Choroid plexus epithelial cell (primary cell): ENCODE results near the gene MAD2L1BP.

Experiments used
- DNase-seq: peaks from one replicate; pipeline ENCODE4 v3.0.0-alpha.2; 2010; ENCODE audit warnings: low read depth
- H3K4me3 ChIP-seq: 2 replicates; pipeline ENCODE4 v1.5.1; 2011; ENCODE audit warnings: low read depth, mild to moderate bottlenecking, control low read depth, low read length, moderate library complexity
- TF ChIP-seq, protein P1 (sequence below): conservative IDR thresholded peaks from 2 replicates; pipeline ENCODE4 v1.5.1; 2011; ENCODE audit warnings: low read depth, mild to moderate bottlenecking, control low read depth, inconsistent platforms, low read length, moderate library complexity

The MAD2L1BP gene

DNA sequence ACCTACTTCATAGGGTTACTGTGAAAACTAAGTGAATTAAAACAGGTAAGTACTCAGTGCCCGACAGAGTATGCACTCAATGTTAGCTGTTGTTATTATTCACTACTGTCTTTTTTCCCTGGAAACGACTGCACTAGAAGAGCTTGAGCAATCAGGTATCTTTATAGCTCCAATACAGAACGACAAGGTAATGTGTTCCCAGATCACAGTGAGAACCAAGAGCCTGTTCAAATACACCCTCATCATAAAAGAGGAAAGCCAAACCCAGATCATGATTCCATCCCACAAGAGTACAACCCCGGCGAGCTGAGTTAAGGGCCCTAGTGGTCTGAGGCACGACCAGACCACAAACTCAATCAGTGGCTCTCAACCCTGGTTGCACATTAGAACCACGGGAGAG, 42.1 kb downstream of the MAD2L1BP start:
- no peak for DNase-seq

DNA sequence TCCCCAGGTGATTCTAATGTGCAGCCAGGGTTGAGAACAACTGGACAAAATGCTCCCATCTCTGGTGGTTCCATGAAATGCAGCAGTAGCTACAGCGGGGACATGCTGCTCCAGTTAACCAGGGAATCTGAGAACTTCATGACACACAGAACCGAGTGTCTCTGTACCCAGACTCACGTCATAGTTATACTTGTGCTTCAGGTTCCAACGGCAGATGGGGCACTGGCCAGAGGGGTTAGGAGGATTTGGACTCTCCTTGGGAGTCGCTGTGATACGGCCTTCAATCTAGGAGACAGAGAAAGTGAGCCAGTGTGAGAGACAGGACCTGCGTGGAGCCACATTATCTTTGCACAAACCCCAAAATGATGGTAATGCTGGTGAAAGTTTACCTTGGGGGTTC, 42.7 kb downstream of the MAD2L1BP start:
- TF ChIP-seq, protein P1, sequence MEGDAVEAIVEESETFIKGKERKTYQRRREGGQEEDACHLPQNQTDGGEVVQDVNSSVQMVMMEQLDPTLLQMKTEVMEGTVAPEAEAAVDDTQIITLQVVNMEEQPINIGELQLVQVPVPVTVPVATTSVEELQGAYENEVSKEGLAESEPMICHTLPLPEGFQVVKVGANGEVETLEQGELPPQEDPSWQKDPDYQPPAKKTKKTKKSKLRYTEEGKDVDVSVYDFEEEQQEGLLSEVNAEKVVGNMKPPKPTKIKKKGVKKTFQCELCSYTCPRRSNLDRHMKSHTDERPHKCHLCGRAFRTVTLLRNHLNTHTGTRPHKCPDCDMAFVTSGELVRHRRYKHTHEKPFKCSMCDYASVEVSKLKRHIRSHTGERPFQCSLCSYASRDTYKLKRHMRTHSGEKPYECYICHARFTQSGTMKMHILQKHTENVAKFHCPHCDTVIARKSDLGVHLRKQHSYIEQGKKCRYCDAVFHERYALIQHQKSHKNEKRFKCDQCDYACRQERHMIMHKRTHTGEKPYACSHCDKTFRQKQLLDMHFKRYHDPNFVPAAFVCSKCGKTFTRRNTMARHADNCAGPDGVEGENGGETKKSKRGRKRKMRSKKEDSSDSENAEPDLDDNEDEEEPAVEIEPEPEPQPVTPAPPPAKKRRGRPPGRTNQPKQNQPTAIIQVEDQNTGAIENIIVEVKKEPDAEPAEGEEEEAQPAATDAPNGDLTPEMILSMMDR, result no peak
- no peak for DNase-seq

More for the DNA sequence above, 42.1 kb downstream of the MAD2L1BP start:
- no peak overlapping the region for H3K4me3 ChIP-seq
- TF ChIP-seq, protein P1, result no peak

DNA sequence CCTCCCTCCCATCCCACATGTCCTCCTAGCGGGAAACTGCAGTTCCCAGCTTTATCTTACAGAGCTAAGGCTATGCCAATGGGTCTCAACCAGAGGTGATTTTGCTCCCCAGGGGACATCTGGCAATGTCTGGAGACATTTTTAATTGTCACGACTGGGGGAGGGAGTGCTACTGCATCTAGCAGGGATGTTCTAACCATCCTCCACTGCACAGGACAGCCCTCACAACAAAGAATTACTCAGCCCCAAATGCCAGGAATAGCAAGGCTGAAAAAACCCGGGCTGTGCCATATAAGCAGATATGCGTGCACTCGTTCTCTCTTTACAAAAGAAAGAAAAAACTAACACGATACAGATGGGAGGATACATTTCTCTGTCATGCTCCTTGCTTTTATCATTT, 43.4 kb downstream of the MAD2L1BP start:
- TF ChIP-seq, protein P1, result no peak
- no peak for DNase-seq
- H3K4me3 ChIP-seq, result no peak overlapping the region

More for the DNA sequence above, 42.7 kb downstream of the MAD2L1BP start:
- no peak overlapping the region for H3K4me3 ChIP-seq

DNA sequence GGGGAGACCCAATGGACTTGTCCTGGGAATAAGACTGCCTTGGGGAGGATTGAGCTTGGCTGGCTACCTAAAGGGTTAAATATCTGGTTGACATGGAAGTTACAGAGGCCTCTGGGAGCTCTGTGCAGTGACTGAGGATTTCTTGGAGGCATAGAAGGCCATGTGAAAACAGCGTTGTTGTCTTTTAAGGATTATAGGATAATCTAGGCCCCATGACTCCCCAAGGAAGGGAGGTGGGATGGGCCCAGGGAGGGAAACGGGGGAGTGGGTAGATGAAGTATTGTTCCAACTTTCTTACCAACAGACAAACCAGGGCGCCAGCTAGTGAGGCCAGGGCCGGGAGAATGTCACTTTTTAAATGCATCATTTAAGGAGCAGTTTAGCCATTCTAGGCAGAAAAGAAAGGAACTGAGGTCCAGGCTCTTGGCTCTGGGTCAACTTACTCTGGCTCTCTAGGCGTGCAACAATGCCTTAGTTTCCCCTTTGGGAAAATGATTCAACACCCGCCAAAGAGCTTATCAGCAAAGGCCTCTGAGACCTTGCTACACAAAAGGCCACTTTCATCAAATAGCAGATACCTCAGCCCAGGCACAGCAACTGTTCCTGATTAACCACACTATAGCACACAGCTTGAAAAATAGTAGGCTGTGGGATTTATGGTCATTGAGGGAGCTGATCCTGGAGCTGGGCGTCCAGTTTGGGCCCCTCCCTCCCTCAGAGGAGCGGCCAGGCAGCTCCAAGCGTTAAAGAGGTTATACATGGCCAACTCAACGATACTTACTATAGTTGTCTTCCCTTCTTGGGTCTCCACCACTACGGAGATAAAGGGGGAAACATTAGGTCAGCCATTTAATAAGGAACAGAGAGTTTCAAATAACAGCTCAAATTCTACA, 44.9 kb downstream of the MAD2L1BP start:
- H3K4me3 ChIP-seq, result no peak overlapping the region
- TF ChIP-seq, protein P1, result no peak
- no peak for DNase-seq

DNA sequence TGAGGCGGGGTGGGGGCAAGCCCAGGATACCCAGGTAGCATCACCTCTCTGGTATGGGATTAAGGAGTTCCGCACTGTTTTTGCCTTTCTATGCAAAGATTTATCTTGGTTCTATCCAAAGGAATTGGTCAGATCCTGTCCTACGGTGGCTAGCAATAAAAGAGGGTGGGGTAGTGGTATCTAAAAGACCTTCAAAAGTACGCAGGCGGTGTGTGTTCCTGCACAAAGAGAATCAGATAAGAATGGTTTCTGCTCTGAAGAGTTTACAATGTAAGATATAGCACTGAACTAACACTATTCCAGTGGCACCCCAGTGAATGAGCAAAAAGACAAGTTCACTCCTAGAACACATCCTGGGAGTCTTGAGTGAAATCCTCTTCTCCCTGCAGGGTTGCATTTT, 45.7 kb downstream of the MAD2L1BP start:
- H3K4me3 ChIP-seq, result no peak overlapping the region
- TF ChIP-seq, protein P1, result no peak
- DNase-seq, result no peak

DNA sequence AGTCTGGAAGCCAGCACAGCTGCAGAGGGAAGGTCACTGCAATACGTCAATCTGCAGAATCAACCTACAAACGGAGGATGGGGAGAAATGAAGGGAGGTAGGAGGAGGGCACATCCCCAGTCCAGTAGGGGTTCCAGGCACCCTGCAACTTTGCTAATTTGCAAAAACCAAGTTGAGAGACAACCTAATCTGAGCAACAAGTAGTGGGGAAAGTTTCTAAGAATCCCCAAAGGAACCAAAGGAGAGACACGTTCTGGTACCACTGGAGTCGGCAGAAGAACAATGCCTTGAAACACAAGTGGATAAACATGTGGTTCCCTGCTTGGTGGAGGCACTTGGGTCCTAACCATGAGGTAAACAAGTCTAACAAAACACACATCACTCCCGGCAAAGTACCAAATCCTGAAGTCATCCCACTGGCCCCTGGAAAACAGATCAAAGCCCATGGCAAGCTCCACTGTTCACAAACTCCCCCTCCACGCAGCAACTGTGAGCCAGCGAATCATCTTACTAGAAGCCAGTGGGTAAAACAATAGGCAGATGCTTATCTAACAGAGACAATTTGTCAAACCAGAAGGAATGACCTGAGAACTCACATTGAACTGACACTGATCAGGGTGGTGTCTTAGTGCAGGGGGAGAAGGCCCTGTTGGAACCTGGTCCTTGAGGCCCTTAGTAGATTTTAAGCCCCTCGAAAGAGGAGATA, 47.2 kb downstream of the MAD2L1BP start:
- TF ChIP-seq, protein P1, result no peak
- no peak overlapping the region for H3K4me3 ChIP-seq
- DNase-seq, result no peak
